ENCODE results near the gene IFTAP. TPM values are rescaled to one million over a fixed set of nuclear protein-coding genes. Genes with fewer than 3 reads are reported as not detected.

IFTAP gene
- total RNA-seq, 1 experiment from 2014 or later, result 79.2 TPM

Other genes starting within 250 kb of the IFTAP start
- gene TRAF6, start 84.2 kb upstream of the IFTAP start, total RNA-seq (2014; rRNA removed; shearing (Covaris generic)), result 6.9 and 7.7 TPM in 2 replicates
- 0.14 and 0.34 TPM in 2 replicates for gene RAG1, start 26.5 kb upstream of the IFTAP start, total RNA-seq (2014; rRNA removed; shearing (Covaris generic))
- gene RAG2, start 3.7 kb downstream of the IFTAP start, total RNA-seq (2014; rRNA removed; shearing (Covaris generic)), result not detected in 2 replicates

Data from A172 (cell line).